OCI-LY1 (cell line): ENCODE results near the gene ZDHHC14.
"Not testable (repeated sequence)": the region's sequence is repeated elsewhere in the genome, so short reads cannot be mapped to it uniquely, and the experiment has no call there.

ENCODE experiments used
- CTCF ChIP-seq: fragments of 200-600 bp; sonication (generic), shearing (Covaris generic); IDR thresholded peaks from 2 replicates; pipeline ENCODE4 v1.5.1; 2017; ENCODE audit warnings: mild to moderate bottlenecking, antibody characterized with exemption, low read length, moderate library complexity, mixed read lengths
- EZH2 ChIP-seq: fragments of 200-600 bp; sonication (generic), shearing (Covaris generic); IDR thresholded peaks from 2 replicates; pipeline ENCODE4 v1.8.0; 2017; ENCODE audit warnings: borderline replicate concordance, mixed run types, mild to moderate bottlenecking, antibody characterized with exemption, low read length, moderate library complexity, mixed read lengths

GRCh38 chr6:157578527-157578926 lies 197.5 kb downstream of the ZDHHC14 start:
- not testable (repeated sequence) for TF ChIP-seq CTCF, EZH2
